Astrocyte (in vitro differentiated cells and primary cell): ENCODE data around the gene JAG2. TPM values are rescaled to one million over a fixed set of nuclear protein-coding genes. Genes with fewer than 3 reads are reported as not detected.

Source experiments
- DNase-seq: peaks from one replicate; pipeline ENCODE4 v3.0.0-alpha.2; 2010; ENCODE audit warnings: low read depth
- FAIRE-seq: peaks from 2 replicates; lab custom pipeline; 2011; peaks lifted over from hg19 to GRCh38; lab: Jason Lieb, UNC
- H2AFZ ChIP-seq: 2 replicates; pipeline ENCODE4 v1.6.0; 2012; ENCODE audit warnings: low read depth, low read length, inconsistent platforms
- H3K27ac ChIP-seq: 2 replicates; pipeline ENCODE4 v1.5.1; 2011; ENCODE audit warnings: low read depth, low read length, inconsistent platforms
- H3K27me3 ChIP-seq: 2 replicates; pipeline ENCODE4 v1.6.0; 2011; ENCODE audit warnings: low read length, inconsistent platforms; ENCODE audit not compliant: insufficient read depth
- H3K36me3 ChIP-seq: 2 replicates; pipeline ENCODE4 v1.5.1; 2011; ENCODE audit warnings: low read length, inconsistent platforms; ENCODE audit not compliant: insufficient read depth
- H3K4me1 ChIP-seq: 2 replicates; pipeline ENCODE4 v1.5.1; 2011; ENCODE audit warnings: low read length, inconsistent platforms; ENCODE audit not compliant: insufficient read depth
- H3K4me2 ChIP-seq: 2 replicates; pipeline ENCODE4 v1.6.0; 2012; ENCODE audit warnings: low read length, inconsistent platforms
- H3K4me3 ChIP-seq: 2 replicates; pipeline ENCODE4 v1.5.1; 2011; ENCODE audit warnings: low read depth, mild to moderate bottlenecking, low read length, inconsistent platforms; ENCODE audit not compliant: insufficient read depth
- H3K79me2 ChIP-seq: 2 replicates; pipeline ENCODE4 v1.6.0; 2012; ENCODE audit warnings: mild to moderate bottlenecking, low read length, inconsistent platforms; ENCODE audit not compliant: insufficient read depth
- H3K9ac ChIP-seq: 2 replicates; pipeline ENCODE4 v1.6.0; 2012; ENCODE audit warnings: mild to moderate bottlenecking, low read length, inconsistent platforms
- H3K9me3 ChIP-seq: 2 replicates; pipeline ENCODE4 v1.5.1; 2012; ENCODE audit warnings: low read depth, mild to moderate bottlenecking, low read length, inconsistent platforms; ENCODE audit not compliant: insufficient read depth
- H4K20me1 ChIP-seq: 2 replicates; pipeline ENCODE4 v1.6.0; 2012; ENCODE audit warnings: low read length, inconsistent platforms; ENCODE audit not compliant: insufficient read depth
- H3K27ac Mint-ChIP-seq: one replicate; pipeline ENCODE4 v1.8.0; 2021; ENCODE audit warnings: mild to moderate bottlenecking, mixed read lengths; ENCODE audit not compliant: unreplicated experiment
- H3K27me3 Mint-ChIP-seq: one replicate; pipeline ENCODE4 v1.8.0; 2021; ENCODE audit warnings: low read depth, mixed read lengths; ENCODE audit not compliant: unreplicated experiment
- H3K36me3 Mint-ChIP-seq: one replicate; pipeline ENCODE4 v1.8.0; 2021; ENCODE audit warnings: low read depth, mixed read lengths; ENCODE audit not compliant: unreplicated experiment
- H3K4me1 Mint-ChIP-seq: one replicate; pipeline ENCODE4 v1.8.0; 2021; ENCODE audit warnings: low read depth, mixed read lengths; ENCODE audit not compliant: unreplicated experiment
- H3K4me3 Mint-ChIP-seq: one replicate; pipeline ENCODE4 v1.8.0; 2021; ENCODE audit warnings: mild to moderate bottlenecking, moderate library complexity, mixed read lengths; ENCODE audit not compliant: unreplicated experiment
- H3K9me3 Mint-ChIP-seq: one replicate; pipeline ENCODE4 v1.8.0; 2021; ENCODE audit warnings: mild to moderate bottlenecking, mixed read lengths; ENCODE audit not compliant: unreplicated experiment
- CTCF ChIP-seq: IDR thresholded peaks from 2 replicates; pipeline ENCODE4 v1.5.1; 2011; ENCODE audit warnings: low read depth, mild to moderate bottlenecking, inconsistent platforms, low read length, moderate library complexity; ENCODE audit not compliant: insufficient read depth
- EZH2 ChIP-seq: IDR thresholded peaks from 2 replicates; pipeline ENCODE4 v1.6.1; 2012; ENCODE audit warnings: mild to moderate bottlenecking, low read length, inconsistent platforms; ENCODE audit not compliant: insufficient read depth
- total RNA-seq: library from RNA; stranded (reverse); gene quantifications from 2 replicates; pipeline ENCODE4 v1.2.1, GENCODE V29; 2021

JAG2 gene
- total RNA-seq, 1 donor from 2014 or later: 6.6 TPM

GRCh38 chr14:105147671-105148603 lies 20.6 kb downstream of the JAG2 start:
- TF ChIP-seq EZH2 (no peak), CTCF (no peak)
- Histone ChIP-seq H3K4me3 (no peak overlapping the region), H3K27ac (no peak overlapping the region), H4K20me1 (no peaks in the 10 kb centered on the region), H3K36me3 (no peaks in the 10 kb centered on the region), H3K4me1 (no peaks in the 10 kb centered on the region), H3K79me2 (no peaks in the 10 kb centered on the region), H3K4me2 (no peak overlapping the region), H3K9me3 (no peaks in the 10 kb centered on the region), H3K27me3 (no peaks in the 10 kb centered on the region), H3K9ac (no peak overlapping the region), H2AFZ (no peak overlapping the region)
- DNase-seq: no peak
- no peaks in the 10 kb centered on the region for H3K9me3 Mint-ChIP-seq
- H3K4me1 Mint-ChIP-seq: no peaks in the 10 kb centered on the region
- no peak overlapping the region for H3K4me3 Mint-ChIP-seq
- no peak for FAIRE-seq
- peaks cover 2% of the 10 kb centered on the region for H3K27me3 Mint-ChIP-seq
- no peak overlapping the region for H3K27ac Mint-ChIP-seq
- H3K36me3 Mint-ChIP-seq: no peaks in the 10 kb centered on the region

GRCh38 chr14:105146976-105147635 lies 21.5 kb downstream of the JAG2 start:
- H3K27ac Mint-ChIP-seq: no peak overlapping the region
- DNase-seq: no peak
- no peak for FAIRE-seq

More at GRCh38 chr14:105146976-105147635, 21.5 kb downstream of the JAG2 start:
- Histone ChIP-seq H3K9me3 (no peaks in the 10 kb centered on the region), H4K20me1 (no peaks in the 10 kb centered on the region), H3K4me3 (no peak overlapping the region), H3K36me3 (no peaks in the 10 kb centered on the region), H3K4me1 (no peaks in the 10 kb centered on the region), H3K4me2 (no peak overlapping the region), H3K27me3 (no peaks in the 10 kb centered on the region), H3K27ac (no peak overlapping the region), H3K79me2 (no peaks in the 10 kb centered on the region), H2AFZ (no peak overlapping the region), H3K9ac (no peak overlapping the region)
- Mint-ChIP-seq H3K4me1 (no peaks in the 10 kb centered on the region), H3K36me3 (peaks cover 2% of the 10 kb centered on the region), H3K9me3 (no peaks in the 10 kb centered on the region), H3K27me3 (peaks cover 3% of the 10 kb centered on the region), H3K4me3 (no peak overlapping the region)
- TF ChIP-seq CTCF: no peak
- TF ChIP-seq EZH2: no peak
